ENCODE data around the gene PTPRD. TPM values are rescaled to one million over a fixed set of nuclear protein-coding genes. Genes with fewer than 3 reads are reported as not detected.

The PTPRD gene
- total RNA-seq, 1 donor from 2014 or later = 136 TPM

DNA sequence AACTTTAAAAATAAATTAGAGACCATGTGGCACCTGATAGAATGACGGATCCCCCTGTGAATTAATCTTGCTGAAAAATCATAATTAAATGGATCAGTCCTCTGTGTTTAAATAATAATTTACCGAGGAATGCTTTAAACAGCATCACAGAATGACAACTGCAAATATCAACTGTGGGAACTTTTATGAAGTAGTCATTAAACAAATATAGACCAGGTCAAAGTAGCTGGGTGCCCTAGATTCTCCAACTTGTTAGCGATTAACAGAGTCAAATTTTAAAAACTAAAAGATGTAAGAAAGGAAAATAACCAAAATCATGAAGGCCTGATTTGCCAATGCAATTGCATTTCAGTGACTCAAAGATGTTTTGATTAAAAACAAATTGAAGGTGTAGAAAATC is 933.4 kb downstream of the PTPRD start:
- no peak overlapping the region for H3K27ac Mint-ChIP-seq
- TF ChIP-seq EZH2 (IDR thresholded peaks at IDR 0.05) = no peak
- TF ChIP-seq EZH2phosphoT487 (IDR thresholded peaks at IDR 0.05) = no peak
- TF ChIP-seq, protein P1, sequence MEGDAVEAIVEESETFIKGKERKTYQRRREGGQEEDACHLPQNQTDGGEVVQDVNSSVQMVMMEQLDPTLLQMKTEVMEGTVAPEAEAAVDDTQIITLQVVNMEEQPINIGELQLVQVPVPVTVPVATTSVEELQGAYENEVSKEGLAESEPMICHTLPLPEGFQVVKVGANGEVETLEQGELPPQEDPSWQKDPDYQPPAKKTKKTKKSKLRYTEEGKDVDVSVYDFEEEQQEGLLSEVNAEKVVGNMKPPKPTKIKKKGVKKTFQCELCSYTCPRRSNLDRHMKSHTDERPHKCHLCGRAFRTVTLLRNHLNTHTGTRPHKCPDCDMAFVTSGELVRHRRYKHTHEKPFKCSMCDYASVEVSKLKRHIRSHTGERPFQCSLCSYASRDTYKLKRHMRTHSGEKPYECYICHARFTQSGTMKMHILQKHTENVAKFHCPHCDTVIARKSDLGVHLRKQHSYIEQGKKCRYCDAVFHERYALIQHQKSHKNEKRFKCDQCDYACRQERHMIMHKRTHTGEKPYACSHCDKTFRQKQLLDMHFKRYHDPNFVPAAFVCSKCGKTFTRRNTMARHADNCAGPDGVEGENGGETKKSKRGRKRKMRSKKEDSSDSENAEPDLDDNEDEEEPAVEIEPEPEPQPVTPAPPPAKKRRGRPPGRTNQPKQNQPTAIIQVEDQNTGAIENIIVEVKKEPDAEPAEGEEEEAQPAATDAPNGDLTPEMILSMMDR (IDR thresholded peaks at IDR 0.05) = no peak
- H3F3A ChIP-seq (ENCODE audit: low read depth) = no peaks in the 10 kb centered on the region
- H3K27ac ChIP-seq = no peak overlapping the region
- H3K9ac ChIP-seq = no peak overlapping the region
- H3K9me3 Mint-ChIP-seq = no peaks in the 10 kb centered on the region
- no peaks in the 10 kb centered on the region for H3K27me3 Mint-ChIP-seq (ENCODE audit: insufficient read depth, low read depth)
- H3K4me1 ChIP-seq = no peaks in the 10 kb centered on the region
- DNase-seq (ENCODE audit: low spot score) = no peak
- no peaks in the 10 kb centered on the region for H3K36me3 Mint-ChIP-seq
- H2AFZ ChIP-seq (replicated peaks) = no peak overlapping the region
- no peak overlapping the region for H3K4me2 ChIP-seq
- H3K9me3 ChIP-seq (ENCODE audit: low read depth) = no peaks in the 10 kb centered on the region
- H3K4me1 Mint-ChIP-seq = no peaks in the 10 kb centered on the region
- no peak overlapping the region for H3K4me3 Mint-ChIP-seq
- H3K4me3 ChIP-seq = no peak overlapping the region
- H3K27me3 ChIP-seq = no peaks in the 10 kb centered on the region
- no peaks in the 10 kb centered on the region for H4K20me1 ChIP-seq (ENCODE audit: low read depth)
- no peaks in the 10 kb centered on the region for H3K36me3 ChIP-seq
- H3K79me2 ChIP-seq (ENCODE audit: low read depth) = no peaks in the 10 kb centered on the region

DNA sequence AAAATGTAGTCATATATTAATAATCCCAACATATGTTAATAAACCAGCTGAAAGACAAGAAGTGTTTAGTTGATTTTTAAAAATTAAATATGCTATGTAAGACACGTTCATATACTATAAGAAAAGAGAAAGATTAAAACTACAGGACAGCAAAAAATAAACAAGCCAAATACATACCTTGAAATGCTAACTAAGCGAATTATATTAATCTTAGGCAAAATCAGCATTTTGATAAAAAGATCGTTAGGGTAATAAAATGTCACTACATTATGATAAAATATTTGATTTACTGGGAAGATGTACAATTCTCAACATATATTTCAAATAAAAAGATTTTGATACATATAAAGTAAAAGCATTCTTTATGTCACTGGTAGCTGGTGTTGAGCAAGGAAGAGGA is 938.3 kb downstream of the PTPRD start:
- DNase-seq (ENCODE audit: low spot score) = no peak
- Histone ChIP-seq H3K4me2 (no peak overlapping the region), H3K4me1 (no peaks in the 10 kb centered on the region), H3K79me2 (ENCODE audit: low read depth) (no peaks in the 10 kb centered on the region), H3F3A (ENCODE audit: low read depth) (no peaks in the 10 kb centered on the region), H3K4me3 (no peak overlapping the region), H2AFZ (replicated peaks) (no peak overlapping the region), H3K27ac (no peak overlapping the region), H3K9ac (no peak overlapping the region), H3K9me3 (ENCODE audit: low read depth) (no peaks in the 10 kb centered on the region), H3K36me3 (no peaks in the 10 kb centered on the region), H4K20me1 (ENCODE audit: low read depth) (no peaks in the 10 kb centered on the region), H3K27me3 (no peaks in the 10 kb centered on the region)
- no peak overlapping the region for H3K4me3 Mint-ChIP-seq
- no peak overlapping the region for H3K27ac Mint-ChIP-seq
- H3K27me3 Mint-ChIP-seq (ENCODE audit: insufficient read depth, low read depth) = peaks cover 3% of the 10 kb centered on the region
- H3K4me1 Mint-ChIP-seq = no peaks in the 10 kb centered on the region
- no peaks in the 10 kb centered on the region for H3K36me3 Mint-ChIP-seq
- H3K9me3 Mint-ChIP-seq = no peaks in the 10 kb centered on the region
- TF ChIP-seq EZH2 (IDR thresholded peaks at IDR 0.05) (no peak), EZH2phosphoT487 (IDR thresholded peaks at IDR 0.05) (no peak)
- TF ChIP-seq, protein P1 (IDR thresholded peaks at IDR 0.05) = no peak

DNA sequence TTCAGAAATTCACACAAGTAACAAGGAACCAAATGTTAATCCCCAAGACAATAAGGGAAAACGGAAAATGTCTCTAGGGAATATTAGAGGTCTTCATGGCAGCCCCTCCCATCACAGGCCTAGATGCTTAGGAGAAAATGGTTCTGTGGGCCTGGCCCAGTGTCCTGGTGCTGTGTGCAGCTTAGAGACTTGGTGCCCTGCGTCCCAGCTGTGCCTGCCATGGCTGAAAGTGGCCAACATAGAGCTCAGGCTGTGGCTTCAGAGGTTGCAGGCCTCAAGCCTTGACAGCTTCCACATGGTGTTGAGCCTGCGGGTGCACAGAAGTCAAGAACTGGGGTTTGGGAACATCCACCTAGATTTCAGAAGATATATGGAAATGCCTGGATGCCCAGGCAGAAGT is 942.3 kb downstream of the PTPRD start:
- Mint-ChIP-seq H3K4me1 (no peaks in the 10 kb centered on the region), H3K36me3 (no peaks in the 10 kb centered on the region), H3K4me3 (no peak overlapping the region), H3K27ac (no peak overlapping the region), H3K27me3 (ENCODE audit: insufficient read depth, low read depth) (peaks cover 3% of the 10 kb centered on the region), H3K9me3 (no peaks in the 10 kb centered on the region)
- no peaks in the 10 kb centered on the region for H3K4me1 ChIP-seq
- no peak overlapping the region for H3K27ac ChIP-seq
- no peaks in the 10 kb centered on the region for H4K20me1 ChIP-seq (ENCODE audit: low read depth)
- TF ChIP-seq EZH2 (IDR thresholded peaks at IDR 0.05) (no peak), EZH2phosphoT487 (IDR thresholded peaks at IDR 0.05) (no peak)
- TF ChIP-seq, protein P1 (IDR thresholded peaks at IDR 0.05) = no peak
- H3K9me3 ChIP-seq (ENCODE audit: low read depth) = no peaks in the 10 kb centered on the region
- H2AFZ ChIP-seq (replicated peaks) = no peak overlapping the region
- H3K36me3 ChIP-seq = no peaks in the 10 kb centered on the region
- H3K4me3 ChIP-seq = no peak overlapping the region
- H3K9ac ChIP-seq = no peak overlapping the region
- H3K27me3 ChIP-seq = no peaks in the 10 kb centered on the region
- no peak for DNase-seq (ENCODE audit: low spot score)
- no peaks in the 10 kb centered on the region for H3F3A ChIP-seq (ENCODE audit: low read depth)
- no peaks in the 10 kb centered on the region for H3K79me2 ChIP-seq (ENCODE audit: low read depth)
- H3K4me2 ChIP-seq = no peak overlapping the region

Measured in neural progenitor cell (in vitro differentiated cells).